OCI-LY3 (cell line): ENCODE measurements around the gene BICC1.

ENCODE experiments used
- H2AFZ ChIP-seq: fragments of 200-600, 300-600 bp; shearing (Covaris generic); 2 replicates; pipeline ENCODE4 v1.6.0; 2014; ENCODE audit warnings: antibody characterized with exemption, low read depth, low read length
- H3K27ac ChIP-seq: fragments of 200-600, 300-600 bp; sonication (generic); 2 replicates; pipeline ENCODE4 v1.5.1; 2014; ENCODE audit warnings: mild to moderate bottlenecking, low read length, moderate library complexity, mixed read lengths
- H3K27me3 ChIP-seq: fragments of 200-600, 300-600 bp; sonication (generic); 2 replicates; pipeline ENCODE4 v1.6.1; 2014; ENCODE audit warnings: low read depth, low read length, mixed read lengths
- H3K36me3 ChIP-seq: fragments of 200-600, 300-600 bp; sonication (generic); replicated peaks from 2 replicates; pipeline ENCODE3; 2014; ENCODE audit warnings: low read depth, low read length, mixed read lengths
- H3K4me1 ChIP-seq: fragments of 300-600, 200-600 bp; sonication (generic); 2 replicates; pipeline ENCODE4 v1.6.1; 2014; ENCODE audit warnings: low read length, mixed read lengths
- H3K4me2 ChIP-seq: fragments of 200-600, 300-600 bp; sonication (generic); 2 replicates; pipeline ENCODE4 v1.6.1; 2014; ENCODE audit warnings: low read length, mixed read lengths
- H3K4me3 ChIP-seq: fragments of 300-600, 200-600 bp; sonication (generic); 2 replicates; pipeline ENCODE4 v1.5.1; 2014; ENCODE audit warnings: antibody characterized with exemption, mild to moderate bottlenecking, low read length, moderate library complexity
- H3K79me2 ChIP-seq: fragments of 300-600, 200-600 bp; shearing (Covaris generic); 2 replicates; pipeline ENCODE4 v1.6.1; 2014; ENCODE audit warnings: mild to moderate bottlenecking, low read length, mixed read lengths
- H3K9ac ChIP-seq: fragments of 300-600, 200-600 bp; shearing (Covaris generic); 2 replicates; pipeline ENCODE4 v1.6.0; 2014; ENCODE audit warnings: mild to moderate bottlenecking, low read length, moderate library complexity
- H3K9me3 ChIP-seq: fragments of 200-600, 300-600 bp; shearing (Covaris generic); 2 replicates; pipeline ENCODE4 v1.6.1; 2014; ENCODE audit warnings: low read length, mixed read lengths; ENCODE audit not compliant: insufficient read depth
- H4K20me1 ChIP-seq: fragments of 200-600, 300-600 bp; sonication (generic); 2 replicates; pipeline ENCODE4 v1.6.1; 2016; ENCODE audit warnings: low read length, mixed read lengths; ENCODE audit not compliant: insufficient read depth
- EZH2phosphoT487 ChIP-seq: fragments of 200-600 bp; shearing (Covaris generic); IDR thresholded peaks from 2 replicates; pipeline ENCODE4 v1.6.1; 2018; ENCODE audit warnings: antibody characterized with exemption, mixed run types, low read depth
- TF ChIP-seq, protein P1 (sequence below): fragments of 200-600, 300-600 bp; sonication (generic); IDR thresholded peaks from 2 replicates; pipeline ENCODE4 v1.5.1; 2014; ENCODE audit warnings: antibody characterized with exemption, low read length, low read depth

BICC1 gene

GRCh38 chr10:58859526-58859925, 346.9 kb downstream of the BICC1 start:
- Histone ChIP-seq H3K36me3 (no peaks in the 10 kb centered on the region), H3K4me1 (no peaks in the 10 kb centered on the region), H2AFZ (no peak overlapping the region), H3K9me3 (no peaks in the 10 kb centered on the region), H3K4me2 (no peak overlapping the region), H3K27me3 (no peaks in the 10 kb centered on the region), H3K4me3 (no peak overlapping the region), H3K27ac (no peak overlapping the region), H3K79me2 (no peaks in the 10 kb centered on the region), H4K20me1 (no peaks in the 10 kb centered on the region), H3K9ac (no peak overlapping the region)
- TF ChIP-seq EZH2phosphoT487: no peak
- TF ChIP-seq, protein P1, sequence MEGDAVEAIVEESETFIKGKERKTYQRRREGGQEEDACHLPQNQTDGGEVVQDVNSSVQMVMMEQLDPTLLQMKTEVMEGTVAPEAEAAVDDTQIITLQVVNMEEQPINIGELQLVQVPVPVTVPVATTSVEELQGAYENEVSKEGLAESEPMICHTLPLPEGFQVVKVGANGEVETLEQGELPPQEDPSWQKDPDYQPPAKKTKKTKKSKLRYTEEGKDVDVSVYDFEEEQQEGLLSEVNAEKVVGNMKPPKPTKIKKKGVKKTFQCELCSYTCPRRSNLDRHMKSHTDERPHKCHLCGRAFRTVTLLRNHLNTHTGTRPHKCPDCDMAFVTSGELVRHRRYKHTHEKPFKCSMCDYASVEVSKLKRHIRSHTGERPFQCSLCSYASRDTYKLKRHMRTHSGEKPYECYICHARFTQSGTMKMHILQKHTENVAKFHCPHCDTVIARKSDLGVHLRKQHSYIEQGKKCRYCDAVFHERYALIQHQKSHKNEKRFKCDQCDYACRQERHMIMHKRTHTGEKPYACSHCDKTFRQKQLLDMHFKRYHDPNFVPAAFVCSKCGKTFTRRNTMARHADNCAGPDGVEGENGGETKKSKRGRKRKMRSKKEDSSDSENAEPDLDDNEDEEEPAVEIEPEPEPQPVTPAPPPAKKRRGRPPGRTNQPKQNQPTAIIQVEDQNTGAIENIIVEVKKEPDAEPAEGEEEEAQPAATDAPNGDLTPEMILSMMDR: no peak

- Histone ChIP-seq H3K27ac (no peak overlapping the region), H3K9me3 (no peaks in the 10 kb centered on the region), H3K4me2 (no peak overlapping the region), H3K36me3 (no peaks in the 10 kb centered on the region), H3K79me2 (no peaks in the 10 kb centered on the region), H3K9ac (no peak overlapping the region), H3K4me3 (no peak overlapping the region), H4K20me1 (no peaks in the 10 kb centered on the region), H2AFZ (no peak overlapping the region), H3K4me1 (no peaks in the 10 kb centered on the region), H3K27me3 (no peaks in the 10 kb centered on the region)
- TF ChIP-seq, protein P1: no peak
- TF ChIP-seq EZH2phosphoT487: no peak
Observed at GRCh38 chr10:58867683-58868082, 355.0 kb downstream of the BICC1 start.

DNA sequence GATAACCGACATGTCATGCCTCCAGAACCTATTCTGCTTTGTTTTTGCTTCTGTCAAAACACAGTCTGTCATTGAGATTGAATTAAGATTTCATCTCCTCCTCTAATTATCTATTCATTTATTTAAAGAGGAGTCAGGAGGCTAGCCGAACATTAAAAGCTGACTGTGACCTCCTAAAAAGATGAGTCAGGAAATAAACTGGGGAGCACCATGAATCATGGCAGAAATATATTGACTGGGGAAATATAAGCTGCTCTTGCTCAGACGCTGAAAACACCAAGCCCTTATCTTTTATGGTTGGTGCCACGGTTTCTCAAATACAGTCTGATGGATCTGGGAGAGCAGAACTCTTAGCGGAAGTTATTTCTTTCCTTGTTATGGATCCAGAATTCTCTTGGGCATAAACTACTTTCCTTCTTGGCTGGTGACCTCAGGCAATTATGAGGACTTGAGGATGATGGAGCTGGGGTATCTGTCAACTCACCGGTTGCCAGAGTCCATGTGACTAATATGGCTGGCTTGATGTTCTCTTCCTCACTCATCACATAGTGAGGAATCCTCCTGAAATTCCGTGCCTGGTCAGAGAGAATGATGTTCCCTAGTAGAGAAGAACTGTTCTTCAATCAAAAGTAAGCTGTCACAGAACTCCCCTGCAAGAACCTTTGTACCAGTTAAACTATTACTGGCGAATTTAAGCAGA, 356.2 kb downstream of the BICC1 start:
- Histone ChIP-seq H3K4me1 (no peaks in the 10 kb centered on the region), H3K36me3 (no peaks in the 10 kb centered on the region), H3K4me2 (no peak overlapping the region), H3K27me3 (no peaks in the 10 kb centered on the region), H3K79me2 (no peaks in the 10 kb centered on the region), H3K4me3 (no peak overlapping the region), H3K9ac (no peak overlapping the region), H2AFZ (no peak overlapping the region), H3K9me3 (no peaks in the 10 kb centered on the region), H3K27ac (no peak overlapping the region), H4K20me1 (no peaks in the 10 kb centered on the region)
- TF ChIP-seq, protein P1: no peak
- TF ChIP-seq EZH2phosphoT487: no peak

- no peak overlapping the region for H3K27ac ChIP-seq
- H3K4me2 ChIP-seq: no peak overlapping the region
- H3K27me3 ChIP-seq: no peaks in the 10 kb centered on the region
- no peak overlapping the region for H2AFZ ChIP-seq
- H3K4me3 ChIP-seq: no peak overlapping the region
- no peaks in the 10 kb centered on the region for H3K9me3 ChIP-seq
- H3K9ac ChIP-seq: no peak overlapping the region
- H3K4me1 ChIP-seq: no peaks in the 10 kb centered on the region
- no peaks in the 10 kb centered on the region for H4K20me1 ChIP-seq
- H3K79me2 ChIP-seq: no peaks in the 10 kb centered on the region
- H3K36me3 ChIP-seq: no peaks in the 10 kb centered on the region
- TF ChIP-seq, protein P1: no peak
- TF ChIP-seq EZH2phosphoT487: no peak
Observed at GRCh38 chr10:58870070-58870469, 357.4 kb downstream of the BICC1 start.
